HG02870 (cell line): ENCODE results near the gene DCLK3.

Experiments used
- ATAC-seq: cut with Tn5 transposase; IDR thresholded peaks from one replicate; pipeline ENCODE4 v1.9.1; 2021; ENCODE audit warnings: mild to moderate bottlenecking, moderate library complexity; ENCODE audit not compliant: unreplicated experiment

Gene DCLK3

GRCh38 chr3:36765104-36765503 lies 751 bp upstream of the DCLK3 start:
- no peak for ATAC-seq

DNA sequence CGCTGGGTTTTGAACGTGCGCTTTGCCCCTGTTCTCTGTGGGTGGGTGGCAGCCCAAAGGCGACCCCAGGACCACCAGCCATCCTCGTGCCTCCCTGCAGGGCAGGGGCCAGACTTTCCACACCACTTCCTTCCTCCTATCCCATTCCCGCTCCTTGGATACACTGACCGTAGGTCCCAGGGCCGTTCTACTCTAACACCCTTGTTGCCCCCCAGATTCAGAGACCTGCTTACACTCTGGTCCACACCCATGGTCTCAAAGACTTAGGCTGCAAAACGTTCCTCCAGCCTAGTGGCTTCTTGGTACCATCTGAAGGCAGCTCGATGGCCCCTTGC lies 318 bp upstream of the DCLK3 start:
- no peak for ATAC-seq

DNA sequence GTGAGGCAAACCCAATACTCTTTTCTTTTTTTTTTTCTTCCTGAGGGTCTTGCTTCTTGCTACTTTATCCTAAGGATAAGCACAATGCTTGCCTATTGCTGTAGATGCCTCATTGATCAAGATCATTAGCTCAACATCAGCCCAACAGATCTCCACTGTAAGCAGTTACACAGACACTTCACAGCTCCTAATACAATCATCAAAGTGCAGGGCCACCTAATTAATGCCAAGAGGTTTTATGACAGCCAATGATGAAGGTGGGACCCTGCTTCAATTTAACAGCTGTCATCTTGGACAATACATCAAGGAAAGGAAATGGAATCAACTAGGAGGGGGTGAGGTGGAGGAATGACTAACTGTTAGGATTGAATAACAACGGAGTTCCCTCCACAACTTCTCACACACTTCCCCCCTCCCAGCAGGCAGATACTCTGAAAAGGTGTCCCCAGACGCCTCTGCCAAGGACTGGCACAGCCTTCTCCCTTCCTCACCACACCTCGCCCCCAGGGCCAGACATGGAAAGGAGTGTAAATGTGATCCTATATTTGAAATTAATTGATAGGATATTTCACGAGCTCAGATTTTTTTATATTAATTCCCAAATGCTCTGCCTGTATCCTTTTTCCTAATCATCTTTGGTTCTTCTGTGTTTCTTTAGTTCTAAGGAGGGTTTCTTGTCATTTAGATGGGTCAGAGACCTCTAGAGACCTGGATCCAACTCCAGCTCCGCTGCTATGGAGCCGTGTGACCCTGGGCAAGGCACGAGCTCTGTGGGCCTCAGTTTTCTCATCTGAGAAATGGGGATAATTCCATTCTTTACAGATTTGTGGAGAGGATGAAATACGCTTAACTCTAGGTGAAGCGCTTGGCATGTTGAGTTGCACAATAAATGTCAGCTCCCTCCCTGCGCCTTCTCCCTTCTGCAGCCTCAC lies 1.2 kb downstream of the DCLK3 start:
- ATAC-seq = no peak

GRCh38 chr3:36761779-36762178 lies 2.6 kb downstream of the DCLK3 start:
- no peak for ATAC-seq

GRCh38 chr3:36756269-36756668 lies 8.1 kb downstream of the DCLK3 start:
- no peak for ATAC-seq

- ATAC-seq = no peak
Observed at GRCh38 chr3:36751326-36751725, 13.0 kb downstream of the DCLK3 start.

- ATAC-seq = no peak
Observed at GRCh38 chr3:36750737-36751136, 13.6 kb downstream of the DCLK3 start.

DNA sequence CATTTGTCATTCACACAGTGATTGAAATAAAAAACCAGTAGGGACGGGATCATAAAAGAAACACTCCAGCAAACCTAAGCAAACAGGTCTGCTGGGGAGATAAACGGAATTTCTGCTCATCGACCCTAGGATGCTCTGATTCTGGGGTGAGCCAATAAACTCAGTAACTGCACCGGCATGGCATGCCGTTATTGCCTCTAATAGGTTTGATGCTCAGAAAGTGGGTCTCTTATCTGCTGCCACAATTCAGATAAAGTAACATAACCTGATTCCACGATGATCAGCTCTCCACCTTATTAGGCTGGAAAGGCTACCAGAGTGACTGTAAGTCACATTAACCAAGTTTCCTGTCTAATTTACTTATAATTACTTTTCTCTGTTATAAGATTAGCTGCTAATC lies 19.6 kb downstream of the DCLK3 start:
- ATAC-seq = no peak

- ATAC-seq = no peak
Observed at GRCh38 chr3:36743826-36744225, 20.5 kb downstream of the DCLK3 start.

DNA sequence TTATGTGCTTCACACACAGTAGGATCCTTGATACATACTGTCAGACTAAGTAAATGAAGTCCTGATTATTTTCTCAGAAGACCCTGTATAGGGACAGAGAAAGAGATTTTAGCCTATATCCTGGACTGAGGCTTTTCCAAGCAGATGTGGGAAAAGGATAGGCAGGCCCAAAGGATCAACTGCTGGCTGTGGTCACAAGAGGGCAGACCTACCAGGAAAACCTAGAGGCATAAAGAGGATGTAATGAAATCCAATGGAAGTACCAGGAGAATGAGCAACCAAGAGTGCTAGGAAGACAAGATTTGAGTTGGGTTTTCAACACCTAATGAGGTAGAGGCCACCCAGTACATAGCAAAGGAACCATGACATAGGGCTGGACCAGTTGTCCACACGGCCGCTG lies 23.1 kb downstream of the DCLK3 start:
- no peak for ATAC-seq

GRCh38 chr3:36740787-36741186 lies 23.6 kb downstream of the DCLK3 start:
- ATAC-seq = no peak

DNA sequence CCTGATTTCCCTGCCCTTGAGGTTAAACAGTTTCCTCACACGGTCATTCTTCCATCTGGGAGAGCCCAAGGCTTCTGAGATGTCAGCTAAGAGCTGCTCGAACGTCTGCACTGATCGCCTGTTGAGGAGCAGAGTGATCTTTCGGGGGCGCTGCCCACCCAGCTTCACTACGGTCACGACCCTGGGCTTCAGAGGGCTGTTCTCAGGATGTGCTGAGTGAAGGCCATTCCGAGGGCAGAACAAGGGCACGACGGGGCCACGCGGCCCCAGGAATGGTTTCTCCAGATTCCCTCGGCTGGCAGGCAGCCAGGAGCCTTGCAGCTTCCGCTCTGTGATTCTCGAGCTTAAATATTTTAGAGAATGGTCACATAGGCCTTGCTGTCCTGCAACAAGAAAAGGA lies 25.7 kb downstream of the DCLK3 start:
- ATAC-seq = no peak

DNA sequence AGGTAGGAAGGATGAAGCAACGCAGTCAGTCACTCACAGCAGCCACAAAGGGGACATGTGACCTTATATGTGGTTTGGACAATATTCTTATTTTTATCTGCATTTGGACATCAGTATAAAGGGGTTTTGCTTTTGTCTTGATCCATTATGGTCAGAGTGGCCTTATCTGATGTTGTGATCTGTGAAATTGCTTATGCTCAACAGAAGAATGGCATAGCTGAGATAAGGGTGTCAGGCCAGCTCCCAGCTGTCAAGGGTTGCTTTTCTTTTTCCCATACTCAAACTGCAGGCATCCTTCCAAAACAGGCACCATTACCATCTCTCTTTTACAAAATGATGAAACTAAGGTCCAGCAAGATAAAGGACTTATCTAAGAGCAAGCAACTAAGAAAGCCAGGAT lies 28.1 kb downstream of the DCLK3 start:
- no peak for ATAC-seq

DNA sequence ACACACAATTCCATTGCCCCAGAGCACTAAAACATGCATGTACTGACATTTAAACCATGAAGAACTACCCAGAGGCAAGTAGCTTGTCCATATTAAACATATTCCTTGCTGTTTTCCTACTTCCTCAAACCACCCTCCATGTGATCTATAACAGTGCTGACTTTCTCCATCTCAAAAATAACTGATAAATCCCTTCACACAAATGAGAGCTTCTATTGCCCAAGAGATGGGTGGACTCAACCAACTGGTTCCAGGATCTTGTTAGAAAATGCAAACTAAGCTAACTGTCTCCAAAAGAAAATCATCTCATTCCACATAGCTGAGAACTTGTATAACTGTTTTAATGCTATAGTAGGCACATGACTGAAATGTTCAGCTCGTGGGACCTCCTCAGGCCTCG lies 29.6 kb downstream of the DCLK3 start:
- ATAC-seq = no peak

DNA sequence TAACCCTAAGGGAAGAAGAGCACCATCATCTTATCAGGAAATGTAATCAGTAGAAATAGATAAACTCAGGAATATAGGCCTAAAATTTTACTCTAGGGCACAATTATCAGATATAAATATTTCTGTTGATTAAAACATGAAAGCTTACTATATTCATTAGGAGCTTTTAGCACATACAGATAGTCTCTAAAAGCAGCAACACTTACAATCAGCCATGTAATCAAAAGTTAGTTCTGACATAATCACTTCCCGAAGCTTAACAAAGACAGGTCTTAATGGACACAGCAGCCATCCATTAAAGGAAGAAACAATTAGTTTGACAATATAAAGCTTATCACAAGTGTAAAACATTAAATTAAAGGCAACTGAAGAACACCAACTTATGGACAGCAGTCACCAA lies 30.6 kb downstream of the DCLK3 start:
- no peak for ATAC-seq

DNA sequence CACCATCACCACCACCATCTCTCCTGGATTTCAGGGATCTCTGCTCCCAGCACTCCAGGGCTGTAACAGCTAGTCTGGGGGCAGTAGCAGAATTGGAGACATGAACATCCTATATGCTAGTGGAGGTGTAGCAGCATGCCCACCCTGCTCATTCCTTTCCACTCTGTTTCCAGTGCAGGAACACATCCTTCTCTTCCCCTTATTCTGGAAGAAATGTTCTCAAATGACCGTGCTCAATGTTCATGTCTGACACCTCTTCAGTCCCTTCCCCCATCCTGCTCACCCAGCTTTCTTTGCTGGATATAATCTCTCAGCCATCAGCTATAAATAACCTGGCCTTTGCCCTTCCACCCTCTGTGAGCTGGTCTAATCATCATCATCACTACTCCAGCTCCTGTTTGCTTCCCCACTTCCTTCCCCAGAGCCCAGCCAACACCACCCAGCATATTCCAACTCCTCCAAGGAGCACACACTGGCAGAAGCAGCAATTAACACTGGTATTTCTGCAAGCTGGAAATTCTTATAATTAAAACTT lies 31.1 kb downstream of the DCLK3 start:
- ATAC-seq = no peak

- ATAC-seq = no peak
Observed at GRCh38 chr3:36730966-36731365, 33.4 kb downstream of the DCLK3 start.

- ATAC-seq = no peak
Observed at GRCh38 chr3:36729204-36730056, 34.9 kb downstream of the DCLK3 start.

DNA sequence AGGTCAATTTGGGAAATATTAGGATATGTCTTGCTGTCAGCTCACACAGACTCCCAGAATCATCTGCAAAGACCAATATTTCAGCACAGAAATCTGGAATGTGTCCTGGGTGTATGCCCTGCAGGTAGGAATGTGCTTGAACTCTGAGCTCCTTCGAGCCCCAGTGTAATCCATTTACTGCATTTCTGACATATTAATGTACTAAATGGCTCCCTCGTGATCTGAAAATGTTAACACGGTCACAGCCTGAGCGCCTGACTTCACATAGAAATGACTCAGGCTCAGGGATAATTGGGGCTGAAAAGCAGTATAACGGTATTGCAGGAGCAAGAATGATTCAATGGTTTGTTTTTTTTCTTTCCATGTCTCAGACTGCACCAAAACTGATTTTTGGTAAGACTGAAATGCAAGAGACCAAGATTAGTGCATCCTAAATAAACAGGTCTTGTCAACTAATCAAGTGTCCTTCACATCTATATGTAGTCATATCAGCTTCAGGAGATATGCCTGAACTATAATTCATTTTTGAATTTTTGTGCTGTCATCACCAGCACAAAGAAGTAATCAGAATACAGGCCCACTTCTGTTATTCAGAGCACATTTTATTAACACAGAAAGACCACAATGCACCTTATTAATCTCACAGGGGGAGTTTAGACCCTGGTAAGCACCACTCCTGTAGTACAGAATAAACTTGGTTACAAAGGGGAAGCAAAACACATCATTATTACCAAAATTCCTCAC lies 49.8 kb downstream of the DCLK3 start:
- ATAC-seq = no peak

DNA sequence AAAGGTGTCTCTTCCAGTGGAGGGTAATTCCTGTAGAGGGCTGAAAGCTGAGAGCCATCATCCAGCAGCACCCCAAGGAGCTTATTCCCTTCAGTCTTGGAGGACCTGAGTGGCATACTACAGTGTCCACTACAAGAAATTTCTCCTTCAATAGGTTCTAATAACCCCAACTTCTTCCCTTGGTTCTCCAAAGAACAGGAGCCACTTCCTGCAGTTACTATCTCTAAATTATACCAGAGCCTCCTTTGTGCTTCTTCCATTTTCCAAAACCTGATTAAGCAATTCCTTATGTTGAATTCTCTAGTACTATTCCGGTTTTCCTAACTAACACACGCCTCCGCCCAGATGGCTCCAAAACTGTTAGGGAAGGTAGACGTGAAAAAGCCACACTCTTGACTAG lies 50.4 kb downstream of the DCLK3 start:
- ATAC-seq = no peak

DNA sequence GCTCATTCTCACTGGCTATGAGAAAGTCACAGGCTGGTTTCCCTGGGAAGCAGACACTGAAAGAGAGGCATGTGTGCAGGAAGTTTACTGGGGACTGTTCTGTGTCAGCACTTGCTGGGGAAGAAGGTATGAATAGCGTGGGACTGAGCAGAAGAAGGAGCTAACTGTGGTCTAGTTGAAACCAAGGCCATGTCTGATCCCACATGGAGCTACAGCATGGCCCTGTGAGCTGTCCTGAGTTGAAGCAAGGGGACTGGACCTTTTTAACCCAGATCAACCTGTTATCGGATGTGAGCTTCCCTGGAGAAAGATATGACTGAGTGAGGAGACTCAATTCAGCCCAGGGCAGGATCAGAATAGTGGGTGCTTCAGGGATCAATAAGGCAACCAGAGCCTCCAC lies 53.7 kb downstream of the DCLK3 start:
- no peak for ATAC-seq
